HS-27A (cell line): Measurements from ENCODE around the gene PRR23E.

ENCODE experiments used
- DNase-seq: peaks from one replicate; pipeline ENCODE4 v3.0.0-alpha.2; 2012; ENCODE audit warnings: low read depth, missing footprints

The PRR23E gene, protein sequence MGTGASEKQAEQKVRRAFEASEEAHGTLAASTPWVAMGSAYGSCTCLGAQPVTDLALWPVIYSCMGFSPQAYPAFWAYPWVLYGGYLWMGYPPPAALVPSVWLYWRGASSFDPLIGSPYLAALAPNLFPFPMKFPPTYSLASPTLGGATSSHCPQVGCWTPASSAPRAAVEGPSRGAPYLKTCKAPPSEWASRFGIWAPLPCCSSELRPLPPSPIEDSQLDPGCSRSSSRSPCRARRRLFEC

DNA sequence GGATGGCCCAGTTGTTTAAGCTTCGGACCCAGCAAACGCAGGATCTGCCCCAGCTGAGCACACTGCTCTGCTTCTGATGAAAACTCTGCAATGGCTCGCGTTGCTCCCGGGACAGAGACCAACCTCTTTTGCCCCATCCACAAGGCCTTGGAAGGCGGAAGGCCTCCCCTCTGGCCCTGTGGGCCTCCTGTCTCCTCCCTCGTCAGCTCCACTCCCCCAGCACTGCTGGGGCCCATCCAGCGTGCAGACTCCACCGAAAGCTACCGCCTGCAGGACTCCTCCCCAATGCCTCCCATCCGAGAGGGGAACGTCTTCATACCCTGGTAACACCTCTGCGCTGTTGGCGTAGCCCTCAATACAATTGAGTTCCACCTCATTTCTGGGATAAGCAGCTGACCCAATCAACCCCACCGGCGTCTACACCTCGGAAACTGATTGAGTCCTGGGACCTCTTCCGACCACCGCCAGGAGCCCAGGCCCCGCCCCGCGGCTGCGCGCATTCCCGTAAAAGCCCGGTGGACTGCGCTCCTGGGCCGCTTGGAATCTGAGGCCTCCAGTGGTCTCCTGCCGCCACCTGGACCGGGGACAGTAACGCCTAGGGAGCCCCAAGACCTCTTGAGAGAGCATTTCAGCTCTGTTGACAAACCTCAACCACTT, at the start of gene PRR23E:
Gene PRR23E, plus strand, starts transcription at position 556 of the 657 bp plus-strand sequence. CDS start 3,555 bp downstream, outside the sequence.
- no peak for DNase-seq

DNA sequence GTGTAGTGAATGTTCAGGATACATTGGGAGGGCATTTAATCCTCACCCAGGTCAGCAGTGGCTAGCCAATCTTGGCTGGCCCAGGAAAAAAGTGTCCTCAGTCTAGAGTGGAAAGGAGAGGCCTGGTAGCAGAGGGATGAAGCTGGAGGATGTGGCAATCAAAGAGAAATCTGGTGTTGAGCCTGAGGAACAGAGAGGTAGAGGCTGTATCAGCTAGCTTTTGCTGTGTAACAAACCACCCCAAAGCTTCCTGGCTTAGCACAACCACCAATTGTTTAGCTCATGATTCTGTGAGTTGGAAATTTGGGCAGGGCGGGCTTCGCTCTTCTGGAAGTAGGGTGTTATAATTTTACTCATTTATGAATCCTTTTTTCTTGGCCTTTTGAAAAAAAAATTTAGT, 49.8 kb upstream of the PRR23E start:
- no peak for DNase-seq

DNA sequence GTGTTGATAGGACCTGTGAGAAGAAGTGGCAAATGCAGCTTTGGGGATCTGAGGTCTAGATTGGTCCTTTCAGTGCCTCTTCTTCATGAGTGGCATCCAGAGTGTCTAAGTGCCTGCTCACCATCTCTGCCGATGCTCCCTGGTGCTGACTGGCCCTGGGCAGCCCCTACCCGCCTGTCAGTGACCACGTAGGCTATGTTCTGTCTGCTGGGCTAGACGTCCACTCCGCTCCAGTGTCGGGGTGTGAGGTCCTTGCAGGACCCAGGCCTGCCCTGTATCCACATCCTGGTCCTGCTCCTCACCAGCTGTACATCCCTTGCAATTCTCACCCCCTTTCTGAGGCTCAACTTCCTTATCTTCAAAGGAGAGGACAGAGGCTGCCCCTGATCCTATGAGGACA, 48.3 kb upstream of the PRR23E start:
- no peak for DNase-seq

DNA sequence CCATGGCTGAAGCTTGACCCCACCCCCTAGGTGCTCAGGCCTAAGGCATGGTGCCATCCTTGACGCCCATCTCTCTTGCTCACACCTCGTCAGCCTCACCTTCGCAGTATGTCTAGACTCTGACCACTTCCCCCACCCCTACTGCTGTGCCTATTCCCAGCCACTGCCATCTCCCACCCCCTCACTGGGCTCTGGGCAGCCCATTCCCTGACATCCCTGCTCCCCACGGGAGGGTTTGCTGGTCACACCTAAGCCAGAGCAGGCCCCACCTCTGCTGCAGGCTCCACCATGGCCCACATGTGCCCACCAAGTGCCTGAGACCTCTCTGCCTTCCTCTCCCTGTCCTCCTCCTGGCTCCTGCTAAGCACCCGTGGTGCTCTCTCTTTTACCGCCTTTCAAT, 47.7 kb upstream of the PRR23E start:
- no peak for DNase-seq

DNA sequence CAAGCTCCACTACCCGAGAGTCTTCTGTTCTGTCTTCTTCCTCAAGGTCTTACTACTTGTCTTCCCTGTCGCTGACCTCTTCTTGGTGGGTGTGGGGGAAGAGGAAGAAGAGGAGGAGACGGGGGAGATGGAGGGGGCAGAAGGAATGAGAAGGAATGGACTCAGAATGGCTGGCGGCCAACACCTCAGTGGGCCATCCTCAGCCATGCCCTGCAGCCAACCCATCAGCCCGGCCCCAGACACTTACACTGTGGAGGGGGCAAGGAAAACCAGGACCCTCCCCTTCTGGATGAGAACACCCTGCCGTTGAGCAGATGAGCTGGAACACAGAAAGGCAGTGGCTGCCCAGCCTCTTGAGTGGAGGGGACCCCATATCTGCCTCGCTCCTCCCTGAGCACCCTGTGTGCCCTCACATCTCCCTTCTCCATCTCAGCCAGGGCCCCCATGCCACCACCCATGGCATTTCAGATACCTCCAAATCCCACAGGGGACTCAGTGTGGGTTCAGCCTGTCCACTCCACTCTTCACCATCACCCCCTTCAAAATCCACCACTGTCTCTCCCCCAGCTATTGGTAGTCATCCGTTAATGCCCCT, 45.5 kb upstream of the PRR23E start:
- no peak for DNase-seq

DNA sequence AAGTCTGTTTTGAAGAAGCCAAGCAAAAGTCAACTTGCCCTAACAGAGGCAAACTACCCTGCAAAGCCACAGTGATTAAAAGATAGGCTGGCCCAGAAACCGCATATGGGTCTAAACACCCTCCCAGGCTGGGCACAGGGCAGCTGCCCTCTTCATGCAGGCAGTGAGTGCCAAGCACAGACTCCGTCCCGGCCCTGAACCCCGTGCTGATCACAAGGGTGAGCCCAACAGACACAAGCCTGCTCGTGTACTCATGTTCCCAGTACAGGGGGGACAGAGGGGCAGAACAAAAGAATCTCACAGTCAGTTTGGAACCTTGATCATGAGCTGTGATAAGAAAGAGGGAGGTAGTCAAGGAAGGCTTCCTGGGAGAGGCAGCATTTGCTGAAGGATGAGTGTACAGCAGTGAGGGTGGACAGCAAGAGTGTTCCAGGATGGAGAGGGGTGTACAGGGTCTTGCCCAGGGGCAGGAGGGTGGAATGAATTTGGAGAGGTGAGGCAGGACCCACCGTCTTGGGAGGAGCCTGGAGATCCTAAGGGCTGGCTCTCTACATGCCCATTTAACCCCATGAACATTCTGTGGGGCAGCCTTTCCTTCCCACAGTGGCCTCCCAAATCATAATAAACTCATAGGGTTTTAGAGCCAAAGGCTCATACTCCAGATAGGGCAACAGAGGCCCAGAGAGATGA, 43.2 kb upstream of the PRR23E start:
- no peak for DNase-seq

DNA sequence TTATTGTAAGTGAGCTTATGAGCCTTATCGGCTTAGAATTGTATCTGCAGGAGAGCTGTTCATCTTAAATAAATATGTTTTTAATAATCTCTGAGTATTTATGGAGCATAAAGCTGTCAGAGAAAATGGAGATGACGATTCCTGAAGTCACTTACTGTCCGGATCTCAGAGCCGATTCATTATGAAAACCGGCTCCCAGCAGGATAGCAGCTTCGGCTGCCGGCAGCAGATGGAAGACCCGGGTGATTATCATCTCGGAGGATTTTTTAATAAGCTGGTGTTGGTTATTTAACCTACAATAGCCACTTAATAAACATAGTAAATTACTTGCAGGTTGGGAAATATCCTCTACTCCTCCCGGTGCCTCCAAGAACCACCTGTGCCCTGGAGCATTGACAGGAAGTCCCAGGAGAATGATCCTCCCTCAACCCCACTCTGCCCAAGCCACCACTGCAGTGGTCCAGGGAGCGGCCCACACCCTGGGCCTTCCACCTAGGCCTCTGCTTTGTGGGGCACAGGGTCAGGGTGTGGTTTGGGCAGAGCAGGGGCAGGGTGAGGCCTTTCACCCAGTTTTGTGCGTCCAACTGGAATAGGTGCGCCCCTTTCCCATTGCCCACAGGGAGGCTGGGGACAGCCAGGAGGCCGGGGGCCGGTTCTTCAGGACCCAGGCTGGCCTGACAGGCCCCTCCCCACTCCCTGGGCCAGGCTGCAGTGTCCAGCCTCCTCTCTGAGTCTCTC, 42.2 kb upstream of the PRR23E start:
- DNase-seq = no peak

DNA sequence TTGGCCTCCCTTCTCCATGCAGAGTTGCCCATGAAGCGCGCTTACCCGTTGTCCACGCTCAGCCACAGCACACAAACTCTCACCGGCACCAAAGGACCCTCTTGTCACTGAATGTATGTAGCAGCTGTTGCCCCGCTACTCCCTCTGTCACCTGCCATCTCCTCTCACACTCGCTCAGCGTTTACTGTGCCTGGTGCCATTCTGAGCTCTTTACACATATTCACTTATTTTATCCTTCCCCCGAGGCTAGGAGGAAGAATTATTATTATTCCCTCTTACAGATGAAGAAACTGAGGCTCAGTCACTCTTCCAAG, 41.7 kb upstream of the PRR23E start:
- no peak for DNase-seq

DNA sequence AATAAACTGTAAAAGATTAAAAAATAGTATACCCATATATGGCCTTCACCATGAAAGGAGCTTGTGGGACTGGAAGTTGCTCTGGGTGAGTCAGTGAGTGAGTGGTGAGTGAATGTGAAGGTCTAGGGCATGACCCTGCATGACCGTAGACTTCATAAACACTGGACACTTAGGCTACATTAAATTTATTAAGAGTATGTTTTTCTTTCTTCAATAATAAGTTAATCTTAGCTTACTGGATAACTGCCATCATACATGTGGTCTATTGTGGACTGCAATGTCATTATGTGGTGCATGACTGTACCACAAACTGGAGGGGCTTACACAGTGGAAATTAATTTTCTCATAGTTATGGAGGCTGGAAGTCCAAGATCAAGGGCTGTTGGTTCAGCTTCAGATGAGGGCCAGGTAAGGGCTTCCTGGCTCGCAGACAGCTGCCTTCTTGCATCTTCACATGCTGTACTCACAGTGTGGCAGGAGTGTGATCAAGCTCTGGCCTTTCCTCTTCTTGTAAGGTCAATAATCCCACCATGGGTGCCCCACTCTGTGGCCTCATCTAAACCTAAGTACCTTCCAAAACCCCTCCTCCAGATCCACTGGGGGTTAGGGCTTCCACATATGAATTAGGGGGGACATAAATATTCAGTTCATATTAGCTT, 40.8 kb upstream of the PRR23E start:
- no peak for DNase-seq

DNA sequence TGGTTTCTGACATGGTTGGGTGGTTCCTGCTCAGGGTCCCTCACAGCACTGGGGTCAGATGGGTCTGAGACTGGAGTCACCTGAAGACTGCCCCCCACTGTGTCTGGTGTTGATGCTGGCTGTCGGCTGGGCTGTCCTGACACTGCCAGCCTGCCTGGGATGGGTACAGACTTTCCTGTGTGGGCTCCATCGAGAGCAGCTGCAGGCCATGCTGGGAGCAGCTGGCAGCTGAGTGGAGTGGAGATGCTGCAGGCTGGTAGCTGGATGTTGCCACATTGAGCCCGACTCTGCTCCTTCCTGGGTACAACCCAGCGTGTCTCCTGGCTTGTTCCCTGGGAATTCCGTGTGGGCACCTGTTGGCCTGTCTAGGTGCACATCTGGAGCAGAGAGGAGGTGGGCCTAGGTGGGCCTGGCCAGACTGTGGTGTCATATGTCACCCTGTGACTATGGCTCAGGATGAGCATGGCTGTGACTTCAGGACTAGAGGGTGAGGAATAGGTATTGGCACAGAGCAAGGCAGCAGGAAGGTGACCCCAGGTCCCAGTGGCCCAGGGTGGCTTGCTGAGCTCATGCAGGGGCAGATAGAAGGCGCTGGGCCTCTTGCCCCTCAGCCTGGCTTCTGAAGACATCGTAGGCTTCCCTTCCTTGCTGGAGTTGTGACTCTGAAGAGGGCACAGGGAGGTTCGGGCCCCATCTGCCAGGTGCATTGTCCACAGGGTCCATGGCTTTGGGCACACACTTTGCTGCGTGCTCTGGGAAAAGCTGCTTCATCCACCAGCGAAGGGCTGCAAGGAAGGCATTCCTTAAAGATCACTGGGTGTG, 40.0 kb upstream of the PRR23E start:
- no peak for DNase-seq

DNA sequence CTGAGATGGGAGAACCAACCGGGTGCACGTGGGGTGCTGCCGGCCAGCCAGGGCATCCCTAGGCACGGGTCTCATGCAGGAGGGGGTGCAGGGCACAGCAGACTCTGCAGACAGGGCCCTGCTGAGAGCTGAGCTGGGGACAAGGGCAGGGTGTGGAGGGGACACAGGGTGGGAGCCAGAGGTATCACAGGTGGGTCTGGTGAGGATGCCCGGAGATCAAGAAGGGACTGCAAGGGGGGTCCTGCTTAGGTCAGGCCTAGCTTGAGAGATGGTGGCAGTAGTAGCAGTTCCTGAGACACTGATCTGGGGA, 39.5 kb upstream of the PRR23E start:
- no peak for DNase-seq

DNA sequence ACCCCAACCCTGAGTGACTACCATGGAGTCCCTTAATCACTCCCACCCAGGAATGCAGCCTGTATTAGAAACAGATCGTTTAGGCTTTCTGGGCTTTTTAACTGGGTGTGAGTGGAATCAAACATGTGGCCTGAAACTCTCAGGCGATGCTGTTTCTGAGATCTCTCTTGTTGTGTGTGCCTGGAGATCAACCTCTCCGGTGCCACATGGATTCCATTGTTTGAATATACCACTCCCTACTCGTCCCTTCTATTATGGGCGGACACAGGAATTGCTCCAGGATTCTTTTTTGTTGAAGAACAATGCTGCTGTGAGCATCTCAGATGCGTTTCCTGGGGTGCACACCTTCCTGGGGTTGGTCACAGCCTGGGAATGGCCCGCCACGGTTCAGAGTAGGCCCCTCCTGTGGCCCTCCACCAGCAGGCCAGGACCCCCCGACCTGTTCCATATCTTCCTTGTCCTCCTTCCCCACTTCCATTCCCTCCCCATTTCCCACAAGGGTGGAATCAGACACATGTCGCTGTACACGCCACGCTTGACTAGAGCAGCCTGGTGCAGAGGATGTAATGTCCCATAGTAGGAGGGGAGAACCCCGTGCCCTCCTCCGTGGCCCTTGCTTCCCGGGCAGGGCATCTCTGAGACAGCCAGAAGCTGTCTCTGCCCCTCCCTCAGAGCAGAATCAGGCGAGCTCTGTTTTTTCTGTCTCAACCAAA, 36.4 kb upstream of the PRR23E start:
- DNase-seq = no peak

DNA sequence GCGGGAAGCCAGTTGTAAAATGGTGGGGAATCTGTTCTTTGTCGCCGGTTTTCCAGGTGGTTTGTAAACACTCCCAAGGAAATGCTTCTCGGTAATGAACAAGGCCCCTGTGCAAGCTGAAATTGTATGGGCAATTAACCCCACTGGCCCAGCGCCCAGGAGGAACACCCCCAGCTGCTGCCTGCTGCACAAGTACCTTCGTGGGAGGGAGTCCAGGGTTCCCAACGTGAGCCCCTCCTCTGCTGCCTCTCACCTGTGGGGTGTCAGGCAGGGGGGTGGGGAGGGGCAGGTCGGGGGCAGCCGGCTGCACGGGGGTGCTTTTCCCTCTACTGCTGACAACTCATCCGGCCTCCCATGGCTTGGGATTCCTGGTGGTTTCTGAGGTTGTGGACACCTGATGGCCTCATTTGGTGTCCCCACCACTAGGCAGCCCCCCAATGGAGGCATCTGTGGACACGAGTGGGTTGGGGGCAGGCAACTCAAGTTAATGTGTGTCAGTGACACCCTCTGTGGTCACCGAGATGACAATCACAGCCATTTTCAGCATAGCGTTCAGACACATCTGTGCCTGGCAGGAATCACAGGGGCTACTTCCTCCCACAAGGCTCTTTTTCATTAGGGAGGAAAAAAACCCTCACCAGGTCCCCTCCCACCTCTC, 35.6 kb upstream of the PRR23E start:
- DNase-seq = no peak

DNA sequence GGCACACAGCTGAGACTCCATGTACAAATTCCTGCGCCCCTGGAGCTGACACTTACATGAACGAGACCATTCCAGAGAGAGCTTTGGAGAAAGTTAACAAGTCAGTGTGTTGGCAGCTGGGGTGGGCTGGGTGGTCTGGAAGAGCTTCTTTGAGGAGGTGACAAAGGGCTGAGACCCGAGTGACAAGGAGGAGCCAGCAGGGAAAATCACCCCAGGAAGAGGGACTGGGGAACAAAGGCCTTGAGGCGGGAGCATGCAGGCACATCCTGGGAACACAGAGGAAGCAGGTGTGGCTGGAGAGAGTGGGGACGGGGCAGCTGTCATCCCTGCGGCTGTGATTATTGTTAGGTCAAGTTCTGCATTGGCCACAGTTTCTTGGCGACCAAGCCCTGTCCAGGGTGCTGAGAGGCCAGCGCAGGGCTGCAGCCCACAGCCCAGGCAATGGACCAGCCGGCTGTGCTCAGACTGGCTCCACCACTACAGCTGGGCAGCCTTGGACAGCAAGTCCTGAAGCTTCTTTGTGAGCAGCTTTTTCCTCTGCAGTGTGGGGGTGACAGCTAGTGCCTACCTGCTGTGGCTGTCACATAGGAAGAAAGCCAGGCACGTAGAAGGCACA, 34.2 kb upstream of the PRR23E start:
- DNase-seq = no peak

DNA sequence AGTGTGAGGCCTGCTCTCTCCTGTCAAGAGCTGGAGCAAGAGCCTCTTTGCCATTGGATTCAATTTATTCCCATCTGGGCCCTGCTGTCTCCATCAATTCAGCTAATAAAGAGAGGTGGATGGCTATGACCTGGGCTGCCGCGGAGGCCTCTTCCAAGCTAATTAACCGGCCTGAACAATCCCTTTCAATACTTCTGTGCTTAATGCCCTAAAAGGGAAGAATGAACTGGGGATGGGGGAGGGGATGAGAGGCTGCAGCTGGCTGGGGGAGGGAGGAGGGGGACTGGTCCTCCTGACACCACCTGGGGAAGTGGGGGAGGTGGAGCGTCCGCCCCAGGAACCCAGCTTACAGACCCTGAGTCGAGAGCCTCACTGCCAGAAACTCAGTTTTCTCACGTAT, 33.4 kb upstream of the PRR23E start:
- DNase-seq = no peak

DNA sequence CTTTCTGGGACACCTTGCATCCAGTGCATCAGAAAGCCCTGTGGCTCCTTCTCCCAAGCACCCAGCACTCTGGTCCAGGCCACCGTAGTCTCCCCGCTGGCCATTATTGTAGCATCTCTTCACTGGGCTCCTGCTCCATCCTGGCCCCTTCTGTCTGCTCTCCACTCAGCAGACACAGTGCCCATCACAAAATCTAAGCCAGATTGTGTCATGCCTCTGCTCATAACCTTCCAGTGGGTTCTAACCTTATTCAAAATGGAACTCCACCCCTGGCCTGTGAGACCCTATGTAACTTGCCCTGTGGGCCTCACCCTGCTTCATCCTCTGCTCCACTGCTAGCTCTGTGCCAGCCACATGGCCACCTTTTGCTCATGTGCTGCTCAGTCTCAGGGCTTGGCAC, 31.7 kb upstream of the PRR23E start:
- no peak for DNase-seq

DNA sequence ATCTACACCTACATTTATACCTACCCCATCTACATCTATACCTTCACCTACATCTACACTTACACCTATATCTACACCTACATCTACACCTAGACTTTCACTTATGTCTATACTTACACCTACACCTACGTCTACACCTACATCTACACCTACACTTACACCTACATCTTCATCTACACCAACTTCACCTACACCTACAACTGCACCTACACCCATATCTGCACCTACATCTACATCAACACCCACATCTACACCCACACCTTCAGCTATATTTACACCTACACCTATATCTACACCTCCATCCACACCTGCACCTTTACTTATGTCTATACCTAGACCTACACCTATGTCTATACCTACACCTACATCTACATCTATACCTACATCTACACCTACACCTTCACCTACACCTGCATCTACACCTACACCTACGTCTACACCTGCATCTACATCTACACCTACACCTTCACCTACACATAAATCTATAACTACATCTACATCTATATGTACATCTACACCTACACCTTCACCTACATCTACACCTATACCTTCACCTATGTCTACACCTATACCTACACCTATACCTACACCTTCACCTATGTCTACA, 30.9 kb upstream of the PRR23E start:
- no peak for DNase-seq

DNA sequence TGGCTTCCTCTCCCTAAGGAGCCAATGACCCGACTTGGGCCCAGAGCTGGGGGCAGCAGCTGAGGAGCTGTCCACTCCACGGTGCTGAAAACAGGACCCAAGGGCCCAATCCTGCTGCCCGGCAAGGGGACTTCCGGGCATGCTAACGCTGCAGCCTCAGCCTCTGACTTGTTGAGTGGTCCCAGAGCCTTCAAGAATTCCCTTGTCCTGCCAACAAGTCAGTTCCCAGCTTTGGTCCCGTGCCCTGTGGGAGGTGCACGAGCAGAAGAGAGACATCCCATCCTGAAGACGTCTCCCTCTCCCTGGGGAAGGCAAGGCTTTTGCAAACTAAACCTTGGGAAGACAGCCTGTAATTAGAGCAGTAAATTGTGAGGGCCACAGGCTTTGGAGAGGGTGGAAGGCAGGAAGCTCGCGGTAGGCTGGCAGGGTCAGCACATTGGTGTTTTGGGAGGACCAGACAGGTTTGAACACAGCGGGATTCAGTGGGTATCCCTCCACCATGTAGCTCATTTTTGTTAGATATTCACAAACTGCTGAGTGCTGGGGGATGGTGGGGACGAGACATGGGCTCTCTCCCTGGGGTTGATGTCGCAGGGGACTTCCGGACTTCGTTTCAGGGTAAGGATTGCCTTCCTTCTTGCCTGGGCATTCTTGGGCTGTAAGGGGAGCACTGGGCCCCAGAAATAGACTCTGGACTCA, 29.8 kb upstream of the PRR23E start:
- no peak for DNase-seq

DNA sequence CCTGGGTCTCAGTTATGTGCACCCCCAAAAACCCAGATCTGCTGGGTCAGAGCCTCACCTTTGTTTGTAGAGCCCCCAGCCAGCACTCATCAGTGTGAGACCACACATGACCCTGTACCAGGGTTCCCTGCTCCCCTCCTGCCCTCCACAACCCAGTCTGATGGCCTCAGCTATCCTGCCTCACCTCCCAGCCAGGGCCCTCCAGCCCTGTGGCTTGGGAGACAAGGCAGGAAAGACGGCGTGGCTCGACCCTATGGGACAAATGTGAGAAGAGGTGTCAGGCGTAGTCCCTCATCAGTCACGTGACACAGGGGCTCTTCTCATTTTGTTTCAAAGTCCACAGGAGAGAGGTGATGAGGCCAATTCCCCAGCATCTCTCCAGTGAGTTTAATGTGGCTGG, 28.3 kb upstream of the PRR23E start:
- DNase-seq = no peak
